ENCODE measurements around the gene NAT8L.

NAT8L gene

DNA sequence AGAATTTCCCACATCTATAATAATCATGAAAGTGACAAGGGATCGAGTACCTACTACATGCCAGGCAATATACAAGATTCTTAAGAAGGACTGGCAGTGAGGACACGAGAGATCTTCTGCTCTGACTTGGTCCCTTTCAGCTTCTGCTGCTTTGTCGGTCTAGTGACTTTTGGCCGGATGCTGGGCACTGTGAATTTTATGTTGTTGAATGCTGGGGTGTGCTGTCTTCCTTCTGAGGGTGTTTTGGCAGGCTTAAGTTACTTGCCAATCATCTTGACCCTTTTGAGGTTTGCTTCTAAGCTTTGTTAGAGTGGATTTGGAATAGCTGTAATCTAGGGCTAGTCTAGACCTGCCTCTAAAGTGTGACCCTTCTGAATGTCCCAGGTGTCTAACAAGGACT is 23.5 kb downstream of the NAT8L start:
- no peaks in the 10 kb centered on the region for H3K9me3 ChIP-seq (ENCODE audit: control insufficient read depth, low read length)
- H3K4me1 ChIP-seq (ENCODE audit: control insufficient read depth, insufficient read depth, low read length), result no peaks in the 10 kb centered on the region
- H3K9ac ChIP-seq (ENCODE audit: low read length), result no peak overlapping the region

DNA sequence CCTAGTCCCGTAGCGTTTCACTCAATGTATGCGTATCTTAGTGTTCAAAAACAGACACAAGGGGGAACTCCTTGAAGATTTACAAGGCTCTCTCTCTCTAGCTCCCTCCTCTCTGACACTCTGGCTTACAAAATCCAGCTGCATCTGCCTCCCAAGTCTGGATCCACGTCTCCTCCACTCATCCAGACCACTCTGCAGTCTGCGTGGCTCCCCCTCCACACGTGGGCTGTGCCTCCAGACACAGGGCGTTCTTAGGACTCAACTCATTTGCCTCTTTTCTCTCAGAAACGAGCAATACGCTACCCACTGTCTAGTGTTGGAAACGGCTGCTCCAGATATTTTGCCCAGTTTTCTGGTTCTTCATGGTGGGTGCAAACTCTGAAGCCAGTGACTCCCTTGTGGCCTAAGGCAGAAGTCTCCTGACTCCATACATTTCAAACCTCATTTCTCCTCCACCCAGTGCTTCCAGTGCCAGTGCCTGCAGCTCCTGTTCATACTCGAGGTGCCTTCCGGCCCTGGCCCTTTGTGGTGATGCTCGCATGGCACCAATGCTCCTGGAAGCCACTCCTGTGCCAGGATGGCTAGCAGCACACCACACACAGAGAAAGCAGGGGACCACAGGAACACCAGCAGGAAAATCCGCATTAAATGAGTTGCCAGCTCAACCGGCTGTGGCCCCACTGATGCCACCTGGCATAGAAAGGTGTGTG is 24.1 kb downstream of the NAT8L start:
- Histone ChIP-seq H3K9me3 (ENCODE audit: control insufficient read depth, low read length) (no peaks in the 10 kb centered on the region), H3K36me3 (ENCODE audit: control insufficient read depth, insufficient read depth, low read length) (no peaks in the 10 kb centered on the region), H3K4me3 (ENCODE audit: low read length) (no peak overlapping the region), H3K4me1 (ENCODE audit: control insufficient read depth, insufficient read depth, low read length) (no peaks in the 10 kb centered on the region), H3K9ac (ENCODE audit: low read length) (no peak overlapping the region), H3K27me3 (ENCODE audit: control insufficient read depth, insufficient read depth, low read length) (no peaks in the 10 kb centered on the region)

More for the DNA sequence above, 23.5 kb downstream of the NAT8L start:
- Histone ChIP-seq H3K27me3 (ENCODE audit: control insufficient read depth, insufficient read depth, low read length) (no peaks in the 10 kb centered on the region), H3K4me3 (ENCODE audit: low read length) (no peak overlapping the region), H3K36me3 (ENCODE audit: control insufficient read depth, insufficient read depth, low read length) (no peaks in the 10 kb centered on the region)

DNA sequence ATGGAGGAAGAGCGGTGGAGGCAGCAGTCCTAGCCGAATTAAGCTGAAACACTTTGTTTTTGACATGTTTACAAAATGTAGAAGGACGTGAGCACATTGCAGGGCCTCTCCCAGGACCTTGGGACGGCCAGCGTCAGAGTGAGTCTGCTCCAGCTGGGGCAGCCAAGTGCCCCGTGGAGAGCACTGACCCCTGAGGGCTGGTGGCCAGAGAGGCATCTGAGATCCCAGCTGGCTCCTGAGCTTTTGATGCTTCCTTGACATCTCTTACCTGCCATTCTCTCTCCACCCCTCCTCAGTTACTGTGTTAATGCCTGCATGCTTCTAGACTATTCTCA is 24.7 kb downstream of the NAT8L start:
- Histone ChIP-seq H3K9me3 (ENCODE audit: control insufficient read depth, low read length) (no peaks in the 10 kb centered on the region), H3K27me3 (ENCODE audit: control insufficient read depth, insufficient read depth, low read length) (no peaks in the 10 kb centered on the region), H3K9ac (ENCODE audit: low read length) (no peak overlapping the region), H3K36me3 (ENCODE audit: control insufficient read depth, insufficient read depth, low read length) (no peaks in the 10 kb centered on the region), H3K4me1 (ENCODE audit: control insufficient read depth, insufficient read depth, low read length) (no peaks in the 10 kb centered on the region), H3K4me3 (ENCODE audit: low read length) (no peak overlapping the region)

DNA sequence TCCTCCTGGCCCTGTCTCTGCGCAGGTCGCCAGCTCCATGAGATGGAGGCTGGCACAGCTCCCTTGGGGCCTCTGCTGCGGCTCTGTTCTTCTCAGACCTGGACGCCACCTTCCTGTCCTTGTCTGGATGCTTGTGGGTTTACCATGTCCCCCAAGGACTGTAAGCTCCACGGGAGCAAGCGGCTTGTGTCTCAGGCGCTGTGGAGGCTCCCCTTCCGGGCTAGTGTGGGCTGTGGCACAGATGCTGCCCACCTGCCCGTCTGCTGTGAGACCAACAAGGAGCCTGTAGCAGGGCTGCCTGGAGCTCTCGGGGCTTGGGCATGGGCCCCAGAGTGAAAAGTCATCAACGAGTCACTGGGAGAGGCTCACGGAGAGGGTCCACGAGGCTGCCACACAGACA is 25.2 kb downstream of the NAT8L start:
- no peak overlapping the region for H3K9ac ChIP-seq (ENCODE audit: low read length)
- no peaks in the 10 kb centered on the region for H3K9me3 ChIP-seq (ENCODE audit: control insufficient read depth, low read length)
- no peaks in the 10 kb centered on the region for H3K4me1 ChIP-seq (ENCODE audit: control insufficient read depth, insufficient read depth, low read length)
- no peak overlapping the region for H3K4me3 ChIP-seq (ENCODE audit: low read length)
- H3K27me3 ChIP-seq (ENCODE audit: control insufficient read depth, insufficient read depth, low read length), result no peaks in the 10 kb centered on the region
- no peaks in the 10 kb centered on the region for H3K36me3 ChIP-seq (ENCODE audit: control insufficient read depth, insufficient read depth, low read length)

DNA sequence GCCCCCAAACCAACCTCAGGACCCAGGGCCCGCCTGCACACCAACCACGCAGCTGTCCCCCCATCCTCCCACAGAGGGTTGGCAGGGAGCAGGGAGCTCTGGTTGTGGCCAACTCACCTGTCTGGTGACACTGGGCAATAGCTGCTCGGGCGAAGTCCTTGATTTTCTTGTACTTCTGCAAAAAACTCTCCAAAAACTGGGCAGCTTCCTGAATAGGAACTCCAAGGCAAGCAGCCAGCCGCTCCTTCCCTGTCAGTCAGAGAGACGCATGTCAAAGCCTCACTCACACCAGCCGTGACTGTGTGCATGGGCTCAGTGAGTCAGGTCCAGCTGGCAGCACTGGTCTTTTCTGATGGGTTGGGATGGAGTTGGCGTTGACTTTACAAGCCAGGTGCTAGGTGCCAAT is 26.4 kb downstream of the NAT8L start:
- Histone ChIP-seq H3K36me3 (ENCODE audit: control insufficient read depth, insufficient read depth, low read length) (no peaks in the 10 kb centered on the region), H3K9ac (ENCODE audit: low read length) (no peak overlapping the region), H3K4me3 (ENCODE audit: low read length) (no peak overlapping the region), H3K27me3 (ENCODE audit: control insufficient read depth, insufficient read depth, low read length) (no peaks in the 10 kb centered on the region), H3K4me1 (ENCODE audit: control insufficient read depth, insufficient read depth, low read length) (no peaks in the 10 kb centered on the region), H3K9me3 (ENCODE audit: control insufficient read depth, low read length) (no peaks in the 10 kb centered on the region)

GRCh38 chr4:2087170-2087569 is 28.0 kb downstream of the NAT8L start:
- no peaks in the 10 kb centered on the region for H3K9me3 ChIP-seq (ENCODE audit: control insufficient read depth, low read length)
- H3K27me3 ChIP-seq (ENCODE audit: control insufficient read depth, insufficient read depth, low read length), result no peaks in the 10 kb centered on the region
- H3K9ac ChIP-seq (ENCODE audit: low read length), result no peak overlapping the region
- no peaks in the 10 kb centered on the region for H3K4me1 ChIP-seq (ENCODE audit: control insufficient read depth, insufficient read depth, low read length)
- H3K4me3 ChIP-seq (ENCODE audit: low read length), result no peak overlapping the region
- H3K36me3 ChIP-seq (ENCODE audit: control insufficient read depth, insufficient read depth, low read length), result no peaks in the 10 kb centered on the region

DNA sequence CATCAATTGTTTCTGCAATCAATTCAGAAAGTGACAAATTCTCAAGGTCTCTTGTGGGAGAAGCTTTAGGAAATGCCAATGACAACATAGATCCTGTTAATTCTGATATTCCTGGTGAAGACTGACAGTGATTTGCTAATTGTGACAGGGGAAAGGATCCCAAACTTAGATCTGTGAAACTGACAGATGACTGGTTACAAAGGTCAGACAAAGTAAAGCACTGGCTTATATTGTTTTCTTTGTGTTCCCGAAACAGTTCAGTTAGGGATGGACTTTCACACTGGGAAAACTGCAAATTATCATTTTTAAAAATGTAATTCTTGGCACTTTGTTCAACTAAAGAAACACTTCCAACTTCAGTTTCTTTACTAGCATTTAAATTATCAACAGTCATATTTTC is 30.1 kb downstream of the NAT8L start:
- H3K9me3 ChIP-seq (ENCODE audit: control insufficient read depth, low read length), result no peaks in the 10 kb centered on the region
- no peak overlapping the region for H3K4me3 ChIP-seq (ENCODE audit: low read length)
- H3K36me3 ChIP-seq (ENCODE audit: control insufficient read depth, insufficient read depth, low read length), result no peaks in the 10 kb centered on the region
- no peak overlapping the region for H3K9ac ChIP-seq (ENCODE audit: low read length)
- no peaks in the 10 kb centered on the region for H3K27me3 ChIP-seq (ENCODE audit: control insufficient read depth, insufficient read depth, low read length)
- H3K4me1 ChIP-seq (ENCODE audit: control insufficient read depth, insufficient read depth, low read length), result no peaks in the 10 kb centered on the region

- H3K9me3 ChIP-seq (ENCODE audit: control insufficient read depth, low read length), result no peaks in the 10 kb centered on the region
- no peaks in the 10 kb centered on the region for H3K4me1 ChIP-seq (ENCODE audit: control insufficient read depth, insufficient read depth, low read length)
- no peak overlapping the region for H3K4me3 ChIP-seq (ENCODE audit: low read length)
- H3K27me3 ChIP-seq (ENCODE audit: control insufficient read depth, insufficient read depth, low read length), result no peaks in the 10 kb centered on the region
- H3K36me3 ChIP-seq (ENCODE audit: control insufficient read depth, insufficient read depth, low read length), result no peaks in the 10 kb centered on the region
- no peak overlapping the region for H3K9ac ChIP-seq (ENCODE audit: low read length)
These were observed 31.5 kb downstream of the NAT8L start for GRCh38 chr4:2090642-2091041.

- no peak overlapping the region for H3K9ac ChIP-seq (ENCODE audit: low read length)
- H3K4me3 ChIP-seq (ENCODE audit: low read length), result no peak overlapping the region
- H3K4me1 ChIP-seq (ENCODE audit: control insufficient read depth, insufficient read depth, low read length), result no peaks in the 10 kb centered on the region
- H3K36me3 ChIP-seq (ENCODE audit: control insufficient read depth, insufficient read depth, low read length), result no peaks in the 10 kb centered on the region
- no peaks in the 10 kb centered on the region for H3K27me3 ChIP-seq (ENCODE audit: control insufficient read depth, insufficient read depth, low read length)
- H3K9me3 ChIP-seq (ENCODE audit: control insufficient read depth, low read length), result no peaks in the 10 kb centered on the region
These were observed 33.0 kb downstream of the NAT8L start for GRCh38 chr4:2091990-2092668.

- no peak overlapping the region for H3K4me3 ChIP-seq (ENCODE audit: low read length)
- no peaks in the 10 kb centered on the region for H3K27me3 ChIP-seq (ENCODE audit: control insufficient read depth, insufficient read depth, low read length)
- no peaks in the 10 kb centered on the region for H3K36me3 ChIP-seq (ENCODE audit: control insufficient read depth, insufficient read depth, low read length)
- H3K9me3 ChIP-seq (ENCODE audit: control insufficient read depth, low read length), result no peaks in the 10 kb centered on the region
- no peaks in the 10 kb centered on the region for H3K4me1 ChIP-seq (ENCODE audit: control insufficient read depth, insufficient read depth, low read length)
- H3K9ac ChIP-seq (ENCODE audit: low read length), result no peak overlapping the region
These were observed 33.5 kb downstream of the NAT8L start for GRCh38 chr4:2092669-2093053.

DNA sequence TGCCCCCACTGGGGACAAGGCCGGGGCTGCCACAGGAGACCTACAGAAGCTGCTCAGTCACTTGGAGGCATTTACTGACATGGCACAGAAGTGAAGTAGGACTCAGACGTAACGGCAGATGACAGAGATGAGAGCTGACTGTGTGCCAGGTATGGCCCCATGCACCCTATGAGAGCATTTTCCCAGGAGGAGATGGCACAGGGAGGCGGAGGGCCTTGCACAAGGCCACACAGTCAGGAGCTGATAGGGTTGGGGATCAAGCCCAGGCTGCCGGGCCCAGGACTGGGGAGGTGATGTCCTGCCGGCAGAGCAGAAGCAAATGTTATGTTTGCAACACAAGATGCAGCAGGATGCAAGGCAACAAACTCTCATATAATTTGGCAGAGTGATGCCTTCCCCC is 34.1 kb downstream of the NAT8L start:
- Histone ChIP-seq H3K4me1 (ENCODE audit: control insufficient read depth, insufficient read depth, low read length) (no peaks in the 10 kb centered on the region), H3K9ac (ENCODE audit: low read length) (no peak overlapping the region), H3K27me3 (ENCODE audit: control insufficient read depth, insufficient read depth, low read length) (no peaks in the 10 kb centered on the region), H3K36me3 (ENCODE audit: control insufficient read depth, insufficient read depth, low read length) (no peaks in the 10 kb centered on the region), H3K9me3 (ENCODE audit: control insufficient read depth, low read length) (no peaks in the 10 kb centered on the region), H3K4me3 (ENCODE audit: low read length) (no peak overlapping the region)

DNA sequence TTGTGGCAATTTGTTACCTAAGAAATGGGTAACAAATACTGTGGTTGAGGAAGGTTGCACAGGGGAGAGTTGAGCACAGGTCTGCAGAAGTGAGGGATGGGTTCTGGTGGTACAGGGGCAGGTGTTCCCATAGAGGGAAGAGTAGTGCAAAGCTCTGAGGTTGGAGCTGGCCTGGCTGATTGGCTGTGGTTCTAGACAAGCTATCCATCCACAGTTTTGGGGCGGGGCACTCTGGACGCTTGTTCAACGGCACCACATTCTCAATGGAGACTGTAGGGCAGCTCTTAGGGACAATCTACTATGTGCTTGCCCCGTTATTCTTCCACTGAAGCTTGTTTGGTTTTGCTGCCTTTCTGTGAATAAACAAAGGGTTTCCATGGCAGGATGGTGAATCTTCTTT is 35.4 kb downstream of the NAT8L start:
- Histone ChIP-seq H3K9me3 (ENCODE audit: control insufficient read depth, low read length) (no peaks in the 10 kb centered on the region), H3K27me3 (ENCODE audit: control insufficient read depth, insufficient read depth, low read length) (no peaks in the 10 kb centered on the region), H3K4me1 (ENCODE audit: control insufficient read depth, insufficient read depth, low read length) (no peaks in the 10 kb centered on the region), H3K36me3 (ENCODE audit: control insufficient read depth, insufficient read depth, low read length) (no peaks in the 10 kb centered on the region), H3K4me3 (ENCODE audit: low read length) (no peak overlapping the region), H3K9ac (ENCODE audit: low read length) (no peak overlapping the region)
